Measurements from ENCODE around the gene ISOC2. TPM values are rescaled to one million over a fixed set of nuclear protein-coding genes. Genes with fewer than 3 reads are reported as not detected.

Gene ISOC2, protein sequence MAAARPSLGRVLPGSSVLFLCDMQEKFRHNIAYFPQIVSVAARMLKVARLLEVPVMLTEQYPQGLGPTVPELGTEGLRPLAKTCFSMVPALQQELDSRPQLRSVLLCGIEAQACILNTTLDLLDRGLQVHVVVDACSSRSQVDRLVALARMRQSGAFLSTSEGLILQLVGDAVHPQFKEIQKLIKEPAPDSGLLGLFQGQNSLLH
- 10 to 100 TPM; 60.1 to 81.4 (median 66.8) TPM for total RNA-seq (2021; fragmentation: NEBNext Ultra II Directional; extraction: Animal tissue kit (Norgen Biotek cat#: 25700))
- long read RNA-seq, transcript ISOC2-202 (6 exons, 998 nt) = major isoform, 16 of 28 reads
- long read RNA-seq, transcript ISOC2-203 (5 exons, 1,566 nt) = minor isoform, 9 of 28 reads
- long read RNA-seq, partial matches to known transcripts = 0 of 28 reads
- long read RNA-seq, other reads (novel, unspliced or antisense) = 2 of 28 reads

DNA sequence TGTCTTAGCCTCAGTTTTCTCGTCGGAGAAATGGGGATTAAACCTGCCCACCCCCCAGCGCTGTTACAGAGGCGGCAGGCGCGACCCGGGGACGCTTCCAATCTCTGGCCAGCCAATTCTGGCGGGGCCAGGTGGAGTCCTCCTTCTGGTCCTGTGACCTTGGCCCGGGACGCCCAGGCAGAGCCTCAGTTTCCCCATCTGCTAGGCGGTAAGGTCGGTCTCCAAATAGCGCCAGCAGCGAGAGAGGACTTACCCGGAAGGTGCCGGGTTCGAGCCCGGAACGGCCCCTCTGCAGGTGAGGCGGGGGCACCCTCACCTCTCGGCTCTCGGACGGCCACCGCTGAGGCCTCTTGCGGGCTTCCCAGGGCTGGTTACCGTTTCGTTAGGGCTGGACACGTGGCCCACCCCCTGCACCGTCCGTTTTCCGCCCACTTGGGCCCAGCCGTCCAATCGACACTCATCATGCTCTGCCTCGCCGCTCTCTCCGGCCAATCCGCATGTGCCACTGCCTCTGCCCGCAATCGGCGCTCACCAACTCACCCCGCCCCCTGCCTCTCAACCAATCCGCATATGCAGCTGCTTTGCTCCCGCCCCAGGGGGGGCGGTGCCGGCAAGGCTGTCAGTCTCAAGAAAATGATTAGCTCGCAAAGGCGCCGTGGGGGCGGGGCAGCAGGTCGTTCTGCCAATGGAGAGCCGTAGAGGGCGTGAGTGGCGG is at the start of gene ISOC2:
Gene ISOC2, minus strand, starts transcription at position 384 of the 715 bp plus-strand sequence. CDS start 5,156 bp downstream, outside the sequence.
- H3K36me3 Mint-ChIP-seq (ENCODE audit: low read depth) = no peaks in the 10 kb centered on the region
- TF ChIP-seq, protein P1, sequence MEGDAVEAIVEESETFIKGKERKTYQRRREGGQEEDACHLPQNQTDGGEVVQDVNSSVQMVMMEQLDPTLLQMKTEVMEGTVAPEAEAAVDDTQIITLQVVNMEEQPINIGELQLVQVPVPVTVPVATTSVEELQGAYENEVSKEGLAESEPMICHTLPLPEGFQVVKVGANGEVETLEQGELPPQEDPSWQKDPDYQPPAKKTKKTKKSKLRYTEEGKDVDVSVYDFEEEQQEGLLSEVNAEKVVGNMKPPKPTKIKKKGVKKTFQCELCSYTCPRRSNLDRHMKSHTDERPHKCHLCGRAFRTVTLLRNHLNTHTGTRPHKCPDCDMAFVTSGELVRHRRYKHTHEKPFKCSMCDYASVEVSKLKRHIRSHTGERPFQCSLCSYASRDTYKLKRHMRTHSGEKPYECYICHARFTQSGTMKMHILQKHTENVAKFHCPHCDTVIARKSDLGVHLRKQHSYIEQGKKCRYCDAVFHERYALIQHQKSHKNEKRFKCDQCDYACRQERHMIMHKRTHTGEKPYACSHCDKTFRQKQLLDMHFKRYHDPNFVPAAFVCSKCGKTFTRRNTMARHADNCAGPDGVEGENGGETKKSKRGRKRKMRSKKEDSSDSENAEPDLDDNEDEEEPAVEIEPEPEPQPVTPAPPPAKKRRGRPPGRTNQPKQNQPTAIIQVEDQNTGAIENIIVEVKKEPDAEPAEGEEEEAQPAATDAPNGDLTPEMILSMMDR (IDR thresholded peaks at IDR 0.05) = no peak
- H3K4me1 Mint-ChIP-seq (ENCODE audit: low read depth) = peaks cover 38% of the 10 kb centered on the region
- H3K4me3 Mint-ChIP-seq = peak within 1 kb of the TSS; percentile 94
- peak within 1 kb of the TSS; percentile 82 for H3K27ac Mint-ChIP-seq
- H3K9me3 Mint-ChIP-seq = no peaks in the 10 kb centered on the region
- no peaks in the 10 kb centered on the region; the same call in 1 of the 2 replicates for H3K27me3 Mint-ChIP-seq (ENCODE audit: insufficient read depth)
- peak; percentile 100 for DNase-seq

DNA sequence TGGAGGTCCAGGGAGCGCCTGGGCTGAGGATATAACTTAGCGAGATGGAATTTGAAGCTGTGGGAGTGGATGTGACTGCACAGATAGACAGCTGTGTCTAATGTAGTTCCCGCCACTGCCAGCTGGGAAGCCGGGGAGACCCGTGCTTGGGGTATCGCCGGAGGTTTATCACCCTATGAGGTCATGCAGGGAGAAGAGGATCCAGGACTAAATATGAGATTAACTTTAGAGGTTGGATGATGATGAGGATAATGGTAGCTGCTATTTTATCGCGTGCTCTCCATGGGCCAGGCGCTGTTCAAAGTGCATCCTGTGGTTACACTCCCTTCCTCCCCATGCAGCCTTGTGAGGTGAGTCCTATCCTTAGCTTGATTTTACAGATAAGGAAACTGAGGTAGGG is 46.7 kb upstream of the ISOC2 start:
- H3K9me3 Mint-ChIP-seq = no peaks in the 10 kb centered on the region
- H3K4me3 Mint-ChIP-seq = no peak overlapping the region
- peaks cover 10% of the 10 kb centered on the region for H3K27me3 Mint-ChIP-seq (ENCODE audit: insufficient read depth)
- H3K4me1 Mint-ChIP-seq (ENCODE audit: low read depth) = peaks cover 9% of the 10 kb centered on the region; the same call in 1 of the 2 replicates
- TF ChIP-seq, protein P1 (IDR thresholded peaks at IDR 0.05) = no peak
- H3K27ac Mint-ChIP-seq = no peak overlapping the region
- DNase-seq = no peak
- peaks cover 21% of the 10 kb centered on the region for H3K36me3 Mint-ChIP-seq (ENCODE audit: low read depth)

- peaks cover 36% of the 10 kb centered on the region for H3K36me3 Mint-ChIP-seq (ENCODE audit: low read depth)
- H3K9me3 Mint-ChIP-seq = no peaks in the 10 kb centered on the region
- no peak overlapping the region for H3K27ac Mint-ChIP-seq
- TF ChIP-seq, protein P1 (IDR thresholded peaks at IDR 0.05) = no peak
- peaks cover 8% of the 10 kb centered on the region for H3K27me3 Mint-ChIP-seq (ENCODE audit: insufficient read depth)
- peaks cover 9% of the 10 kb centered on the region; the same call in 1 of the 2 replicates for H3K4me1 Mint-ChIP-seq (ENCODE audit: low read depth)
- DNase-seq = no peak
- no peak overlapping the region for H3K4me3 Mint-ChIP-seq
These were observed 43.5 kb upstream of the ISOC2 start for GRCh38 chr19:55504981-55505380.

DNA sequence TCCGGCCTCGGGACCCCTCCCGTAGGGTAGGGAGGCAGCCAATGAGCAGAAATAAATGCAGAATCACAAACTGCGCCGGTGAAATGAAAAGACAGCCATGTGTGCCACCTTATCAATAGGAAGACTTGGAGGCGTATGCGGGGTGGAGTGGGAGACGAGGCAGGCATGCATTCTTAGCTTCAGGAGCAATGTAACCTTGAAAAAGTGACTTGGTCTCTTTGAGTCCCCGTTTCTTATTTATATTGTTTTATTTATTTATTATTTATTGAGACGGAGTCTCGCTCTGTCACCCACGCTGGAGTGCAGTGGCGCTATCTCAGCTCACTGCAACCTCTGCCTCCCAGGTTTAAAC is 42.8 kb upstream of the ISOC2 start:
- H3K27me3 Mint-ChIP-seq (ENCODE audit: insufficient read depth) = peaks cover 8% of the 10 kb centered on the region
- peaks cover 9% of the 10 kb centered on the region; the same call in 1 of the 2 replicates for H3K4me1 Mint-ChIP-seq (ENCODE audit: low read depth)
- peaks cover 36% of the 10 kb centered on the region for H3K36me3 Mint-ChIP-seq (ENCODE audit: low read depth)
- TF ChIP-seq, protein P1 (IDR thresholded peaks at IDR 0.05) = peak; percentile 10
- no peaks in the 10 kb centered on the region for H3K9me3 Mint-ChIP-seq
- DNase-seq = no peak
- peak overlapping the region; percentile 82 for H3K4me3 Mint-ChIP-seq
- H3K27ac Mint-ChIP-seq = peak overlapping the region; percentile 78; the same call in 1 of the 2 replicates

- TF ChIP-seq, protein P1 (IDR thresholded peaks at IDR 0.05) = peak; percentile 100
- Mint-ChIP-seq H3K9me3 (no peaks in the 10 kb centered on the region), H3K27me3 (ENCODE audit: insufficient read depth) (peaks cover 8% of the 10 kb centered on the region), H3K4me1 (ENCODE audit: low read depth) (peaks cover 15% of the 10 kb centered on the region; the same call in 1 of the 2 replicates), H3K27ac (peak overlapping the region; percentile 78), H3K36me3 (ENCODE audit: low read depth) (peaks cover 36% of the 10 kb centered on the region), H3K4me3 (peak overlapping the region; percentile 82)
- peak; percentile 68 for DNase-seq
These were observed 42.2 kb upstream of the ISOC2 start for GRCh38 chr19:55503502-55504251.

Data from HFFc6 (cell line).